B cell (primary cell): ENCODE measurements around the gene CDHR2.
A peak's percentile ranks its signal among the peaks of the same experiment; 100 is the strongest.

ENCODE experiments used
- CTCF ChIP-seq: fragments of 200-600 bp; IDR thresholded peaks from one replicate; pipeline ENCODE4 v1.8.0; 2022; ENCODE audit warnings: antibody characterized with exemption, mild to moderate bottlenecking
- EZH2 ChIP-seq: IDR thresholded peaks from 2 replicates; pipeline ENCODE4 v1.6.1; 2012; ENCODE audit warnings: borderline replicate concordance, low read depth, mild to moderate bottlenecking, moderate library complexity, low read length; ENCODE audit not compliant: insufficient read depth, poor library complexity, severe bottlenecking

DNA sequence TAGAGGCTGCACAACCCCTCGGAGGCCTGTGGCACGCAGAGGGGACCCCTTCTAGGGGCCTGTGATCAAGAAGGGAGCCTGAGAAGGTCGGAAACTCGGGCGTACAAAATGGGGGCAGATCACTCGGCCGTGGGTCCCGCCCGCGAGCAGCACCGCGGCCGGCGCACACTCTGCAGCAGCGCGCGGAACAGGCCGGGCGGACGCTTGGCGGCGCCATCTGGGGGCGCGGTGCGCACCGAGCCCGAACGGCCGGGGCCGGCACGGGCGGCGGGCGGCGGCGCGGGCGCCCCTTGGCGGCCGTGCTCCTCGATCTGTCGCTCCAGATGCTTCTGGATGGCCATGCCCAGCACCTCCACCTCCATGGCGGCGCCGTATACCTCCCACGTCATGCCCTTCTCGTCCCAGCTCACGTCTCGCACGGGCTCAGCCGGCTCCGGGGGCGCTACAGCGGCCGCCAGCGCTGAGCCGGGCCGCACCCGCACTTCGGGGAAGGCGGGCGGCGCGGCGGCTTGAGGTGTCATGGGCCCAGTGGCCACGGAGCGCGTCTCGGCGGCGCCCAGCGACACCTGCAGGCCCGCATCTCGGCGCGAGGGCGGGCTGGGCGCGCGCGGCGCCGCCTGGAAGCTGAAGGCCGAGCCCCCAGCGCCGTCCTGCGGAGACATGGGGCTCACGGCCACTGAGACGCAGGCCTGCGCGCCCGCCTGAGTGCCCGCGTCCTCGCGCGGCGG, 47.7 kb downstream of the CDHR2 start:
- peak; percentile 18 for TF ChIP-seq CTCF
- no peak for TF ChIP-seq EZH2
